ENCODE measurements around the gene TMEM150B.

- peak in 1 of 2 donors; percentile 96 for TF ChIP-seq POLR2A (IDR thresholded peaks at IDR 0.05)
- peak in 5 of 6 experiments; percentile 37 to 66 (median 53) for TF ChIP-seq CTCF (IDR thresholded peaks at IDR 0.05)
These were observed 14.2 kb upstream of the TMEM150B start, which contains the start of gene KMT5C for GRCh38 chr19:55339105-55339888.

Data from adrenal gland (tissue), 5 donors.